Measurements from ENCODE around the gene ZNRF1.
"Not testable (repeated sequence)": the region's sequence is repeated elsewhere in the genome, so short reads cannot be mapped to it uniquely, and the experiment has no call there.

Gene ZNRF1

GRCh38 chr16:75003931-75004330 is 5.1 kb downstream of the ZNRF1 start:
- DNase-seq: no peak

- DNase-seq: no peak
These were observed 5.6 kb downstream of the ZNRF1 start for GRCh38 chr16:75004460-75004859.

- DNase-seq: no peak
These were observed 6.9 kb downstream of the ZNRF1 start for GRCh38 chr16:75005697-75006096.

DNA sequence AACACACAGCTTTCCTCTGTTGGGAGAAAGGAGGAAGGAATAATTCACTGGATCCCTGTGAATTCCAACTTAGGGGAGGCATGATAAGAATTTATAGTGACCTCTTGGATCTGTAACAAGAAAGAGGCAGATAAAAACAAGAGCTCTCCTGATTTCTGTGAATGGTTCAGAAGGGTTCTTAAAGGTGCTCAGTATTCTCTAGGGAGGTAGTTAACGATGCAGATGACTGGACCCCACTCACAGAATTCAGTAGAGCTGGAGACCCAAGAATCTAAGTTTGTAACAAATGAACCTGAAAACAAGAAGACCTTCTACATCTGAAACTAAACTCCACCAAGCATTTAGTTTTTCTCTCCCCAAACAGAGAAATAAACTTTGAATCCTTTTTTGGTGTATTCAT is 8.6 kb downstream of the ZNRF1 start:
- no peak for DNase-seq

- no peak for DNase-seq
These were observed 11.6 kb downstream of the ZNRF1 start for GRCh38 chr16:75010427-75010826.

- DNase-seq: peak; percentile 46 to 51
These were observed 12.9 kb downstream of the ZNRF1 start for GRCh38 chr16:75011634-75012307.

DNA sequence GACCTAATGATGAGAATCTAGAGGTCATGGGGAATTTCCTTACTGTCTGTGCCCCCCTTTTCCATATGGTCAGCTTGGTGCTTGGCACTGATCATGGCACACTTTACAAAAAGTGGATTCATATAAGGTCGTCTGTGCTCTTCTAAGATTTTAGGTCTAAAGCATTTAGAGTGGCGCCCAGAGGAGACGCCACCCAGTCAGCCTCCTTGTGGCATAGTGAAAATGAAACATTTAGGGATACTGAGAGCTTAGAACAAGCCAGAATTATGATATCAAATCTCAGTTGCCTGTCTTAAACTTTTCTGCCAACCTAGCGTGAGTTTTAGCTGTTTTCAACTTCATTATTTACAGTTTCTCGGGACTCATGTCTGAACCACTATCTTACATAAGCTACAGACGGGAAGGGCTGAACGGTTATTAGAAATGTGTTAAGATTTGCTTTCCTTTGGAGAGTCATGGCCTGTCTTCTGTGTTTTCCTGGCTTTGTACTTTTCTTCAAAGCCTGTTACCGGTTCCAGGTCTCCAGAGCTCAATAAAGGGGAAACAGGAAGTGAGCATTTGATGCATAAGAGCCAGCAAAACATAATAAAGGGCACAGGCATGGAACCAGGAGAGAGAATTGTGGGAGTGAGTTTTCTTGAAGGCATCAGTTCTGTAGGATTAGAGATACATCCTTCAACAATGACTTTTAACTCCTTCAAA is 13.7 kb downstream of the ZNRF1 start:
- DNase-seq: peak in 1 of 2 donors; percentile 2

DNA sequence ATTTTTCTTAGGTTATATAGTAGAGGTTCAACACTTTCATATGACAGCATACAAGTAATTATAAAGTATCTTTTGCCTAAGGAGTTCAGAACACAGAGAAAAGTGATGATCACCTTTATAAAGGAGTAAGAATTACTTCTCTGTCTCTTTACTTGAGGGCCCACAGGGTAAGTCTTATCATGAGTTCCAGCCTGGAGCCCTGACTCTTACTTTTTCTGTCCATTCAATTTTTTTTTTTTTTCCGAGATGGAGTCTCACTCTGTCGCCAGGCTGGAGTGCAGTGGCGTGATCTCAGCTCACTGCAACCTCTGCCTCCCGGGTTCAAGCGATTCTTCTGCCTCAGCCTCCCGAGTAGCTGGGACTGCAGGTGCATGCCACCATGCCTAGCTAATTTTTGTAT is 14.3 kb downstream of the ZNRF1 start:
- DNase-seq: not testable (repeated sequence)

DNA sequence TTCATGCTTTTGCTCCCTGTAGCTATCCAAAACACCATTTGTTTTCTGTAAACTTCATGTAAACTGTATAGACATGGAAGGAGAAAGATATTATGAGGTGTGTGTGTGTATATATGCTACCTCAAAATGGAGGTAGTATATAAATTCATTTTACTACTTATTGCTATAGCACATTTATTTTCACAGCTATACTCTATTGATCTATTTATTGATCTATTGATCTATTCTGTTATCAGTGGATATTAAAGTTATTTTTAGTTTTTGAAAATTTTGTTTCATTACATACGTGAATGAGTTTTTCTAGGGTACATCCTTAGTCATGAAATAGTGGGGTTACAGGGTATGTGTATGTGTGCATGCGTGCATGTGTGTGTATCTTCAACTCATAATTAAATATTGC is 15.5 kb downstream of the ZNRF1 start:
- no peak for DNase-seq

DNA sequence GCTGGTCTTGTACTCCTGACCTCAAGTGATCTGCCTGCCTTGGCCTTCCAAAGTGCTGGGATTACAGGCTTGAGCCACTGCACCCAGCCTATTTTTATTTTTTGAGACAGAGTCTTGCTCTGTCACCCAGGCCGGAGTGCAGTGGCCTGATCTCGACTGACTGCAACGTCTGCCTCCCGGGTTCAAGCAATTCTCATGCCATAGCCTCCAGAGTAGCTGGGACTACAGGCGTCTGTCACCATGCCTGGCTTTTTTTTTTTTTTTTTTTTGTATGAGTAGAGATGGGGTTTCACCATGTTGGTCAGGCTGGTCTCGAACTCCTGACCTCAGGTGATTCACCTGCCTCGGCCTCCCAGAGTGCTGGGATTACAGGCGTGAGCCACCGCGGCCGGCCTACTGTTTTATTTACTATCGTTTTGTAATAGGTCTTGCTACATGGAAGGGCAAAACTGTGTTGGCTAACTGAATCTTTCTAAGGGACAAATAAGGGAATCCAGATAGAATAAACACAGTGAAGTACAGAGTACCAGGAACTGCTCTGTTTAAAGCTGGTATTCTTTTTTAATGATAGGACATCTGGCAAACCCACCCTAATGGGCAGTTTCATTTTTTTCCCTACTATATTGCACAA is 17.7 kb downstream of the ZNRF1 start:
- DNase-seq: not testable (repeated sequence)

DNA sequence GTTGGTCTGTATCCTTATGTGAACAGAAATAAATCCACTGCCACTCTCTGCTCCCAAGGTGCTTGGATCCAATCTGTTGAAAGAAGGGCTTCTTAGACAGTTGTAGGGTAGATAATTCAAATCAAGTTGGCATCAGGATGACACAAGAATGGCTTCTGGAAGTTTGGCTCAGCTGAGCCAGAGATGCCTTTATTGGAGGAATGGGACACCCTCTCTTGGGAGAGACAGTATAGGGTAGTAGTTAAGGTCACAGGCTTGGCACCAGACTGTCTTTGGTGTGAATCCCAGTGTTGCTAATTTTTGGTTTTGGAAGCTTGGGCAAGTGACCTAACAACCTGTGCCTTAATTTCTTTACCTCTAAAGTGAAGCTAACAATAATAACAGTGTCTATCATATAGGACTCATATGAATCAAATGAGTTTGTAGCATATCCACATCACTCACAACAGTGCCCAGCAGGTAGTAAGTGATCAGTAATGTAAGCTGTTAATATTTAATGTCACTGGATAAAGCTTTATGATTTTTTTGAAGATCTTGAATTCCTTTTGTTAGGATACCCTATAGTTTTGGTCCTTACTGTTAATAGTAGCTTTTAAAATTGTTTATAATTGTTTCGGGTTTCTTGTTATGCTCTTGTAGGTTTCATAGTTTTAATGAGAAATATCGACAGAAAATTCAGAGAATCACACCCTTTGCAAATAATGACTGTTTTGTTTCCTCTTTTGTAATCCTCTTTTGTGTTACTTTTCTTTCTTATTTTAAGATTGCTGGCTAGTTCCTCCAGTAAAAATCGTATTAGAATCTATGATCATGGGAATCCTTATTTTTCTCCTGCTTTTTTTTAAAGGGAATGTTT is 19.1 kb downstream of the ZNRF1 start:
- DNase-seq: no peak

- no peak for DNase-seq
These were observed 20.2 kb downstream of the ZNRF1 start for GRCh38 chr16:75019007-75019406.

- no peak for DNase-seq
These were observed 20.8 kb downstream of the ZNRF1 start for GRCh38 chr16:75019586-75019985.

- no peak for DNase-seq
These were observed 22.6 kb downstream of the ZNRF1 start for GRCh38 chr16:75021410-75021809.

GRCh38 chr16:75022567-75022966 is 23.7 kb downstream of the ZNRF1 start:
- DNase-seq: no peak

DNA sequence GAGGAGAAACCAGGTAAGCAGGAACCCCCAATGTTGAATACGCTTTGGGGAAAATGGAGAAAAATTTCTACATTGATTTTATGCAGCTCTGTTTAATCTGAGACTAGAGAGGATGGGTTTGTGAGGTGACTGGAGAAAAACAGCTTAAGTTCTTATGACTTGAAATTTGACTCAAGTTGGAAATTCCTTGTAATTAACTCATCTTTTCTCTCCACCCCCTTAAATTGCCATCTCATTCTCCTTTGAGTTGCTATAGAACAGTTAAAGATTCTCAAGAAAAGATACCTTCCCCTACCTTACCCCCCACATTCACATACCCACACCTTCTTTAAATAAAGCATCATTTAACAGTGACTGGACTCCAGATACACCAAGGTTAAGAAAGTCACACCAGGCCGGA is 24.2 kb downstream of the ZNRF1 start:
- DNase-seq: no peak

DNA sequence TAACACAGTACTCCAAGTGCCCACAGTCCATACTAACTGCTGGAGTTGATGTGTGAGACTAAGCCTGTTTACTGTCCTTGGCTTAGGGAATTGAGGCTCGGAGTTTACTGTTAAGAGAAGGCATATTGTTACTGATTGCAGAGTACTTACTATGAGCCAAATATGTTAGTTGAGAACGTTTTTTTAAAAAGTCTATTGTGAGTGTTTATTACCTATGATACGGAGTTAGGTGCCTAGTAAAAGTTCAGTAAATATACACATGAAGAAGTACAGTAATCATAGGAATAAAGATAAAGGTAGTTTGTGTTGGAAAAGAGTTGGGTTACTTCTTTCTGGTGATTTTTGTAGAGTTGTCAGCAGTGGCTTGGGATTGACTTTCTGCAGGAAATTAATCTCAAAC is 25.4 kb downstream of the ZNRF1 start:
- DNase-seq: no peak

GRCh38 chr16:75024594-75024993 is 25.8 kb downstream of the ZNRF1 start:
- DNase-seq: no peak

GRCh38 chr16:75025761-75026160 is 26.9 kb downstream of the ZNRF1 start:
- DNase-seq: no peak

DNA sequence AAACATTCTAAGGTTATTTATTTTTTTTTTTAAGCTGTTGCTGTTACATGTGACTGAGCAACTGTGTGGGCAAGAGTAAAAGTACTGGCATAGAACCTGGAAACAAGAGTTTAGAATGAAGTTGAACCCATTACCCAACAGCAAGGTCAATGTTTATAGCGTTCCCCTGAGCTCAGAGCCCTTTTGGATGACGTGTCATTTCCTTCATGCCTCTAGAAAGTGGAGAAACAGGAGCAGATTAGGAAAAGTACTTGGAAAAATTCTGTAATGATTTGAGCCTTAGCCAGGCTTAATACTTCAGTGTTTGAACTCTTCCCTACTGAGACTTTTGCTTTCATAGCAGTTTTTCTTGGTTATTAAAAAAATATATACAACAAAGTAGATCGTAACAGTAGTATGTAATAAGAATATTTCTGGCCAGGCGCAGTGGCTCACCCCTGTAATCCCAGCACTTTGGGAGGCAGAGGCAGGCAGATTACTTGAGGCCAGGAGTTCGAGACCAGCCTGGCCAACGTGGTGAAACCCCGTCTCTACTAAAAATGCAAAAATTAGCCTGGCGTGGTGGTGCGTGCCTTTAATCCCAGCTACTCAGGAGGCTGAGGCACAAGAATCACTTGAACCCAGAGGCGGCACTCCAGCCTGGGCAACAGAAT is 27.5 kb downstream of the ZNRF1 start:
- DNase-seq: not testable (repeated sequence)

GRCh38 chr16:75026892-75027391 is 28.1 kb downstream of the ZNRF1 start:
- no peak for DNase-seq

GRCh38 chr16:75027520-75028300 is 28.9 kb downstream of the ZNRF1 start:
- no peak for DNase-seq
